Measurements from ENCODE around the gene SPRED3.

DNA sequence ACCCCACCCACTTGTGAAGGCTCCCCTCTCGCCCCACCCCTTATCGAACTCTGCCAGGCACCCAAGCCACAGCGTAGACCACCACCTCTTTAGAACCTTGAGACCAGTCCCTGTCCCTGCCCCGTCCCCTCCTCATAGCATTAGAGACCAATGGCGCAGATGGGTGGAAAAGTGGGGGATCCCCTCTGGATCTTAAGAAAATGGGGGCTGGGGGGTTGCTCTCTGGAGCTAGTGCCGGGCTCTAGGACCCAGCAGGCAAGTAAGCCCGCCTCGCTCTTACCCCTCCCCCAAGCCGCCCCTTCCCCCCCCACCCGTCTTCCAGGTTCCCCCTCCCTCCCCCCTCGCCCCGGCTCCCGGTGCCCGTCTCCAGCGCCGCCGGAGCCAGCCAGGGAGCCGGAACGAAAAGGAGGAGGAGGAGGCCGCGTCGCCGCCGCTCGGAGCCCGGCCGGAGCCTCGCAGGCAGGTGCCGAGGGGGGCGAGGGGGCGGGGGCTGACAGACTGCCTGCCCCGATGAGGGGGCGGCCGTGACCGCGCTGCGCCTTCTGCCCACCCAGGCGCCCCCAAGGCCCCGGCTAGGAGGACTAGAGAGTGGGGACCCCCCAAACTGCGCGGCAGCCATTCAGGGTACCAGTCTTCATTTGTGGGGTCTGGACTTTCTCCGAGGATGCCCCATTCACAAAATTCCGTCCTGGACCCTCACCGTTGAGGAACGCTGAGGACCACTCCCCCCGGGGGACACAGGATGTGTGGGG, at the start of gene SPRED3:
- TF ChIP-seq, protein P1, sequence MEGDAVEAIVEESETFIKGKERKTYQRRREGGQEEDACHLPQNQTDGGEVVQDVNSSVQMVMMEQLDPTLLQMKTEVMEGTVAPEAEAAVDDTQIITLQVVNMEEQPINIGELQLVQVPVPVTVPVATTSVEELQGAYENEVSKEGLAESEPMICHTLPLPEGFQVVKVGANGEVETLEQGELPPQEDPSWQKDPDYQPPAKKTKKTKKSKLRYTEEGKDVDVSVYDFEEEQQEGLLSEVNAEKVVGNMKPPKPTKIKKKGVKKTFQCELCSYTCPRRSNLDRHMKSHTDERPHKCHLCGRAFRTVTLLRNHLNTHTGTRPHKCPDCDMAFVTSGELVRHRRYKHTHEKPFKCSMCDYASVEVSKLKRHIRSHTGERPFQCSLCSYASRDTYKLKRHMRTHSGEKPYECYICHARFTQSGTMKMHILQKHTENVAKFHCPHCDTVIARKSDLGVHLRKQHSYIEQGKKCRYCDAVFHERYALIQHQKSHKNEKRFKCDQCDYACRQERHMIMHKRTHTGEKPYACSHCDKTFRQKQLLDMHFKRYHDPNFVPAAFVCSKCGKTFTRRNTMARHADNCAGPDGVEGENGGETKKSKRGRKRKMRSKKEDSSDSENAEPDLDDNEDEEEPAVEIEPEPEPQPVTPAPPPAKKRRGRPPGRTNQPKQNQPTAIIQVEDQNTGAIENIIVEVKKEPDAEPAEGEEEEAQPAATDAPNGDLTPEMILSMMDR (IDR thresholded peaks at IDR 0.05) = no peak
- no peak for TF ChIP-seq POLR2A (IDR thresholded peaks at IDR 0.05)

All from adrenal gland (tissue), 5 donors.